Amygdala (tissue), 56 donors: ENCODE measurements around the gene RABEP2.
"Not testable (repeated sequence)": the region's sequence is repeated elsewhere in the genome, so short reads cannot be mapped to it uniquely, and the experiment has no call there.

ENCODE experiments used
- DNase-seq, 56 donors: peaks; one replicate each; lab custom pipeline; 2025; lab: John Stamatoyannopoulos, UW

RABEP2 gene

DNA sequence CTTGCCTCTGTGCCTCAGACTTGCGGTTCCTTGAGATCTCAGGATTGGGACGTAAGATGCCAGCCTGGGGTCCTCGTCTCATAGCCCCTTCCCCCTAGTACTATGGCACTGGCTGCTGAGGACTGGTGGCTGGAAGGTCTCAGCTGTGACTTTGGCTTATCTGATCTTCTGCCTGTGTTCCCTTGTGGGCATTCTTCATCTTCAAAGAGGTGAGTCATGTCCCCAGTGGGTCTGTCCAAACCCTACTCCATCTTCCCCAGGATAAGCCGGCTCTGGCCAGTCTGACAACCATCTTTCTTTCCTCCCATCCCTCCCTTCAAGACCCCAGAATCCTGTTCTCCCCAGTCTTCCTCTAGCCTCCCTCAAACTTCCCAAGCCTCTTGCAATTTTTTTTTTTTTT, 10.3 kb upstream of the RABEP2 start:
- DNase-seq = no peak

DNA sequence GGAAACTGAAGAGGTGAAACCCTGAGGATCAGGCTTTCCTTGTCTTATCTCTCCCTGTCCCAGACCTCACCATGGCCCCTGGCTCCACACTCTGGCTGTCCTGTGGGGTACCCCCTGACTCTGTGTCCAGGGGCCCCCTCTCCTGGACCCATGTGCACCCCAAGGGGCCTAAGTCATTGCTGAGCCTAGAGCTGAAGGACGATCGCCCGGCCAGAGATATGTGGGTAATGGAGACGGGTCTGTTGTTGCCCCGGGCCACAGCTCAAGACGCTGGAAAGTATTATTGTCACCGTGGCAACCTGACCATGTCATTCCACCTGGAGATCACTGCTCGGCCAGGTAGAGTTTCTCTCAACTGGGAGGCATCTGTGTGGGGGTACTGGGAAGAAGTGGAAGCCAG, 8.1 kb upstream of the RABEP2 start:
- no peak for DNase-seq

DNA sequence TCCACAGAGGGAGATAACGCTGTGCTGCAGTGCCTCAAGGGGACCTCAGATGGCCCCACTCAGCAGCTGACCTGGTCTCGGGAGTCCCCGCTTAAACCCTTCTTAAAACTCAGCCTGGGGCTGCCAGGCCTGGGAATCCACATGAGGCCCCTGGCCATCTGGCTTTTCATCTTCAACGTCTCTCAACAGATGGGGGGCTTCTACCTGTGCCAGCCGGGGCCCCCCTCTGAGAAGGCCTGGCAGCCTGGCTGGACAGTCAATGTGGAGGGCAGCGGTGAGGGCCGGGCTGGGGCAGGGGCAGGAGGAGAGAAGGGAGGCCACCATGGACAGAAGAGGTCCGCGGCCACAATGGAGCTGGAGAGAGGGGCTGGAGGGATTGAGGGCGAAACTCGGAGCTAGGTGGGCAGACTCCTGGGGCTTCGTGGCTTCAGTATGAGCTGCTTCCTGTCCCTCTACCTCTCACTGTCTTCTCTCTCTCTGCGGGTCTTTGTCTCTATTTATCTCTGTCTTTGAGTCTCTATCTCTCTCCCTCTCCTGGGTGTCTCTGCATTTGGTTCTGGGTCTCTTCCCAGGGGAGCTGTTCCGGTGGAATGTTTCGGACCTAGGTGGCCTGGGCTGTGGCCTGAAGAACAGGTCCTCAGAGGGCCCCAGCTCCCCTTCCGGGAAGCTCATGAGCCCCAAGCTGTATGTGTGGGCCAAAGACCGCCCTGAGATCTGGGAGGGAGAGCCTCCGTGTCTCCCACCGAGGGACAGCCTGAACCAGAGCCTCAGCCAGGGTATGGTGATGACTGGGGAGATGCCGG, 7.5 kb upstream of the RABEP2 start:
- no peak for DNase-seq

DNA sequence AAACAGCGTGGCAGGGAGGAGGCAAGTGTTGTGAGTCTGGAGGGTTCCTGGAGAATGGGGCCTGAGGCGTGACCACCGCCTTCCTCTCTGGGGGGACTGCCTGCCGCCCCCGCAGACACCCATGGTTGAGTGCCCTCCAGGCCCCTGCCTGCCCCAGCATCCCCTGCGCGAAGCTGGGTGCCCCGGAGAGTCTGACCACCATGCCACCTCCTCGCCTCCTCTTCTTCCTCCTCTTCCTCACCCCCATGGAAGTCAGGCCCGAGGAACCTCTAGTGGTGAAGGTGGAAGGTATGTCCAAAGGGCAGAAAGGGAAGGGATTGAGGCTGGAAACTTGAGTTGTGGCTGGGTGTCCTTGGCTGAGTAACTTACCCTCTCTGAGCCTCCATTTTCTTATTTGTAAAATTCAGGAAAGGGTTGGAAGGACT, 6.8 kb upstream of the RABEP2 start, which contains the start of gene CD19:
TSS of gene CD19 (plus strand) at position 171 of the 425 bp plus-strand sequence. CDS start at position 201, 30 bp downstream.
- DNase-seq = no peak

DNA sequence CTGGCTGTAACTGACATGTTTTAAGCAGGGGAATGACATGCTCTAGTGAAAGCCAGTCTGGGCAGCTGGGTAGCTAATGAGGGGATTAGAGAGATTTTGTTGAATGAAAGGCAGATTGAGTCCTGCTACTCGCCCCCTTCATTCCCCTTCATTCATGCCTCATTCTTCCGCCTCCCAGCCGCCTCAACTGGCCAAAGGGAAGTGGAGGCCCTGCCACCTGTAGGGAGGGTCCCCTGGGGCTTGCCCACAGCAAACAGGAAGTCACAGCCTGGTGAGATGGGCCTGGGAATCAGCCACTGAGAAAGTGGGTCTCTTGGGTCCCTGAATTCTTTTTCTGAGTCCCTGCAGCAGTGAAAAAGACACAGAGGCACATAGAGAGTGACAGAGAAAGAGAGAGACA, 5.6 kb upstream of the RABEP2 start:
- DNase-seq = no peak

DNA sequence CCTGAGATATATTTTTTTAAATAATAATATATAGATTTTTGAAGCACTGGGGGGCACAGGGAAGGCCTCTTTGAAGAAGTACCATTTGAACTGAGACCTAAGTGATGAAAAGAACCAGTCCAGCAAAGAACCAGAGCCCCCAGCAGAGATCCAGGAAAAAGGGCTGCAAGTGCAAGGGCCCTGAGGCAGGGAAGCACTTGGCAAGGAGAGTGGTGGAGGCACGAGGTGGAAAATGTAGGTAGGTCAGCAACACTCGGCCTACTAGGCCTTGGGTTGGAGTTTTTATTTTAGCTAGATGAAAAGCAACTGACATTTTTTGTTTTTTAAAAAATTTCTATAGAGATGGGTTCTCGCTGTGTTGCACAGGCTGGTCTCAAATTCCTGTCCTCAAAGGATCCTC, 5.2 kb upstream of the RABEP2 start:
- DNase-seq = no peak

DNA sequence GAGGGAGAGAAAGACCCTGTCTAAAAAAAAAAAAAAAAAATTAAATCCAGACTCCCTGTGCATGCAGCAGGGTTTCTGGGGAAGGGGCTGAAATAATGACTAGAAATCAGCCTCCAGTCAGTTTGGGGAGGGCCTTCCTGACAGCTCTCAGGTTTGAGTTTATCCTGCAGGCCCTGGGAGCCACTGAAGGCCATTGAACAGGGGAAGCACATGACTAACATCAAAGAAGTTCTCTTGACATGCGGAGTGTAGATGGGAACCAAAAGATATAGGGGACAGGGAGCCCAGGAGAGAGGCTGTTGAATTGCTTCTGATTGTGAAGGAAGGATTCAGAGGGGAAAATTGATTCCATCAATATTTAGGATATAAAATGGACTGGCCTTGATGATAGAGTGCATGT, 2.8 kb upstream of the RABEP2 start:
- no peak for DNase-seq

DNA sequence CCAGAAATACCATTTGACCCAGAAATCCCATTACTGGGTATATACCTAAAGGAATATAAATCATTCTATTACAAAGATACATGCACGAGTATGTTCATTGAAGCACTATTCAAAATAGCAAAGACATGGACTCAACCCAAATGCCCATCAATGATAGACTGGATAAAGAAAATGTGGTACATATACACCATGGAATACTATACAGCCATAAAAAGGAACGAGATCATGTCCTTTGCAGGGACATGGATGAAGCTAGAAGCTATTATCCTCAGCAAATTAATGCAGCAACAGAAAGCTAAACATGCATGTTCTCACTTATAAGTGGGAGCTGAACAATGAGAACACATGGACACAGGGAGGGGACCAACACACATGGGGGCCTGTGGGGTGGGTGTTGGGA, 1.2 kb upstream of the RABEP2 start:
- DNase-seq = not testable (repeated sequence)

DNA sequence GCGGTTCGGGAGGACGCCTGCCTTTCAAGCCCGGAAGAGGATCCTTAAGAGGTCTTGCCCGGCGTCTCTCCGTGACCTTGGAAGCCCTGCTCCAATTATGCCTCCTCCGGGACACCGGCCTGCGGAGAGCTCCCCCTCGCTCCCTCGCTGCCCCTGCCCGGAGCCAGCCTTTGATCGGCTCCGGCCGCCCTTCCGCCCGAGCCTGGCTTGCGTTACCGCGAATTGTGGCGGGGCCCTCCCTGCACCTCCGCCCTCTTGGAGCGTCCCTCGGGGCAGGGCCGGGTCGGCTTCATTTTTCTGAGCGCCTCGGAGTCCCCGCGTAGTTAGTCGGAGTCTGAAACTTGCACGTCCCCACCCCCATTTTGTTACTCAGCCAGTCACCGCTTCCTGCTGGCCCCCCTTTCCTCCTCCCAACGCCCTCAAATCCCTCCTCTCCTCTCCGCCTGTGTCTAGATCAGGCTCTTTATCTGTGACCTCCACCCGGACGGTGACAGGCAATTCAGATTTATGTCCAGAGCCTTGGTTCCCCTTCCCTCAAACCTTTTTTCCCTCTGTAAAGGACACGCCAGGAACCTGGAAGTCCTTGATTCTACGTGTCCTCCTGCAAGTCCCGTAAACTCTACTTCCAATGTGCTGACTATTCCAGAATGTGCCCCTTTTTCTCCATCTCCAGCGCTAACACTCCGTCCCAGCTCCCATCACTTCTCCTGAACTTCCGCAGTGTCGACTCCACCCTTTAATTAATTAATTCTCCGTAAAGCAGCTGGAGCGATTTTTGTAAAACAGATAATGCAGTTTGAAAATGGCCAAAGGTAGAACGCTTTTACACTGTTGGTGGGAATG, 569 bp upstream of the RABEP2 start:
- DNase-seq = peak in 31 of 56 donors; percentile 30 to 76 (median 57)

DNA sequence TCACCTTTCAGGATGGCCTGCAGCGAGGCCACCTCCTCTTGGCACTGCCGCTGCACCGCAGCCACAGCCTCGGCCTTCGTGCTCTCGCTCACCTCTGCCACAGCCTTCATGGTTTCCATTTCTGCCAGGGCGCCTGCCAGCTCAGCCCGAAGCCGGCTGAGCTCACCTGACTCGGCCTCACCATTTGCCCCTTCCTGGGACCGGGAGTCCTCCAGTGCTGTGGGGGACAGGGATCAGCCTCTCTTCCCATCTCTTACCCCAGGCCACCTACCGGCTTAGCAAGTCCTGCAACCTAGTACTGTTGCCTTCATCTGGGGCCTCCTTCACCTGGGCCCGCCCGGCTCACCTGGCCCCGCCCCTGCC, 658 bp downstream of the RABEP2 start:
- no peak for DNase-seq

DNA sequence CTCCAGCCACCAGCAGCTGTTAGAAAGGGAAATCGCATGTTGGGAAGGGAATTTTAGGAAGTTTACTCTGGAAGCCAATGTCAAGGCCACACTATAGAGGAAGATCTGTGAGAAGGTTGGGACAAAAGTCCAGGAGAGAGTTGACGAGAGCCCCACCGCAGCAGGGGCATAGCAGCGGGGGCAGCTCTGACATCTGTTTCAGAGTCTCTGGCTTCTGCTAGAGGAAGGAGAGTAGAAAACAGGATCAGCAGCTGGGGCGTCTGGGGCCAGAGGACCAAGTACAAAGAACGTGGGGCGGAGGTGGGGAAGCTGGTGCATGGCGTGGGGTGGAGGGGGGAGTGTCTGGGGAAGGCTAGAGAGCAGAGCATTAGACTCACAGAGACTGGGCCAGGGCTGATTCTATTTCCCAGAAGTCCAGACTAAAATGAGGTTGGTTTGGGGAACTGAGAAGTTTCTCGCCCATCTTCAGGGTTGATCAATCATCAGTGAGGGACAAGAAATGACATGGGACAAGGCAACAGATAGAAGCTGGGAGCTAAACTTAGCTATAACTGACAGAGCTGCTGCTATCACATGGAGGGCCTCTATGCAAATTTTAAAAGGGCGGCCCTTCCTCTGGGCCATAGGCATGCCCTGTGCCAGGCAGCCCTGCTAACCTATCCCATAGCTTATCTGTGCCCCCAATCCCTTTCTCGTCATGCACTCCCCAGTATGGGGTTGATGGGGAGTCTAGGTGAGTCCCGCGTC, 1.2 kb downstream of the RABEP2 start:
- DNase-seq = peak in 2 of 56 donors; percentile 1 to 12

DNA sequence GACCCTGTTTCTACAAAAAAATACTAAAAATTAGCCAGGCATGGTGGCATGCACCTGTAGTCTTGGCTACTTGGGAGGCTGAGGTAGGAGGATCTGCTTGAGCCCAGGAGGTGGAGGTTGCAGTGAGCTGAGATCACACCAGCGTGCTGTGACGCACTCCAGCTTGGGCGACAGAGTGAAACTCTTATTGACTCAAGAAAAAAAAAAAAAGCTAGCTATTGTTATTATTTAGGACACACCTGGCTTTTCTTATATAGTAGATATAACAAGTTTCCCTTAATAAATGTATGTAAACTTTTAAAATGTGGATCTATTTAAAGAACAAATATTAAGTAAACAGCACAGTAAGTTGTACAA, 1.8 kb downstream of the RABEP2 start:
- no peak for DNase-seq

DNA sequence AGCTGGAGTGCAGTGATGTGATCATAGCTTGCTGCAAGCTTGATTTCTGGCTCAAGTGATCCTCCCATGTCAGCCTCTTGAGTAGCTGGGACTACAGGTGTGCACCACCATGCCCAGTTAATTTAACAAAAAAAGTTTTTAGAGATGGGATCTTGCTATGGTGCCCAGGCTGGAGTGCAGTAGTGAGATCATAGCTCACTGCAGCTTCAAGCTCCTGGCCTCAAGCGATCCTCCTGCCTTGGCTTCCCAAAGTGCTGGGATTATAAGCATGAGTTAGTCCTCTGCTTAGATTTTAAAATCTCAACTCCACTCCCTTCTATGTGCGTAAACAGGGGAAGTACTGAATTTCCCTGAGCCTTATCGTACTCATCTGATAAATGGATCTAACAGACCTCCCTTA, 6.3 kb downstream of the RABEP2 start:
- DNase-seq = no peak

DNA sequence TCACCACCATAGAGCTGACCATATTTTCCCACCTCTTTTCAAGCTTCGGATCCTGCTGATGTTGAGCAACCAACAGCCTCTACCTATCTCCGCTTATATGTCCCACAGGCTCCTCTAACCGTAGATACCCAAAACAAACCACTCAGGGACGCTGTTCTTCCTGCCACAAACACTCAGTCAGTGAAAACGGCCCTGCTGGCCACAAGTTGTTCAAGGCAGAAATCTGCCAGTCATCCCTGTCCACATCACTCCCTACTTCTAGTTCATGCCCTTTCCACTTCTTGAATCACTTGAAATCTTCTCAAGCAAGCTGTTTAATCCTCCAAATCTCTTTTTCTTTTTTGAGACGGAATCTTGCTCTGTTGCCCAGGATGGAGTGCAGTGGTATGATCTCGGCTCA, 7.9 kb downstream of the RABEP2 start:
- DNase-seq = no peak

DNA sequence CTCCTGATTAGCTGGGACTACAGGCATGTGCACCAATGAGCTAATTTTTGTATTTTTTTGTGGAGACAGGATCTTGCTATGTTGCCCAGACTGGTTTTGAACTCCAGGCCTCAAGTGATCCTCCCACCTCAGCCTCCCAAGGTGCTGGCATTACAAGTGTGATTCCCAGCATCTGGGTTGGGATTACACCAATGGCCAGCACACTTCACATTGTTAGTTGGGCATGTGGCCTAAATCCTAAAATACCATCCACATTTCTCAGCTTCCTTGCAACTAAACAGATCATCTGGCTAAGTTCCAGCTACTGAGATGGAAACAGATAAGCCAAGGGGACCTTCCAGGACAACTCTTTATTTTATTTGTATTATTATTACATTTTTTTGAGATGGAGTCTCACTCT, 9.9 kb downstream of the RABEP2 start:
- no peak for DNase-seq

DNA sequence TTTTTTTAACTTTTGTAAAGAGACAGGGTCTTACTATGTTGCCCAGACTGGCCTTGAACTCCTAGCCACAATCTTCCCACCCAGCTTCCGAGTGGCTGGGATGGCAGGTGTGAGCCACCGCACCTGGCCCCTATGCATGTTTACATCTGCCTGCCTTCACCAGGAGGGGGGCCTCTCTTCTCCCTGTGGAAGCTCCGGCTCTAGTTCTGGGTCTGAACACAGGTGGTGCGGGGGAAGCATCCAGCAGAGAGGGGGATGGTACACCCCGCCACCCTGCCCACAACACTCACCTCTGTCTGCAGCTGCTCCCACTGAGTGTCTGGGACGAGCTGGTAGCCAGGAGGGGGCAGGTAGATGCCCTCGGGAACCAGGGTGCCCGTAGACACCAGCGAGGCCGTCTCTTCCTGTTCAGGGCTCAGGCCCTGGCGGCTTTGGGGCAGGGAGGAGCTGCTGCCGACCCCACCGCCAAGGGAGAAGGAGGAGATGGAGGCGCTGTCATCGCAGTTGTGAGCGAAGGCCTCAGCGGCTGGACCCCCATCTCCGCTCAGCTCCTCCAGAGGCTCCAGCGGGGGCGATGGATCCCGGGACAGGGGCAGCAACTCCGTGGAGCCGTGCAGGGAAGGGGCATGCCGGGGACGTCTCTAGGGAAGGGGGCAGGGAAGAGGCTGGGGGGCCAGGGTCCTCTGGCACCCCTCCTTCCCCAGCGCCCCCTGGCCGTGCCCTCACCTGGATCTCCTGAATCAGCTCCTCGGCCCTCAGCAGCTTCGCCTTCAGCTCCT, 10.9 kb downstream of the RABEP2 start:
- DNase-seq = no peak

DNA sequence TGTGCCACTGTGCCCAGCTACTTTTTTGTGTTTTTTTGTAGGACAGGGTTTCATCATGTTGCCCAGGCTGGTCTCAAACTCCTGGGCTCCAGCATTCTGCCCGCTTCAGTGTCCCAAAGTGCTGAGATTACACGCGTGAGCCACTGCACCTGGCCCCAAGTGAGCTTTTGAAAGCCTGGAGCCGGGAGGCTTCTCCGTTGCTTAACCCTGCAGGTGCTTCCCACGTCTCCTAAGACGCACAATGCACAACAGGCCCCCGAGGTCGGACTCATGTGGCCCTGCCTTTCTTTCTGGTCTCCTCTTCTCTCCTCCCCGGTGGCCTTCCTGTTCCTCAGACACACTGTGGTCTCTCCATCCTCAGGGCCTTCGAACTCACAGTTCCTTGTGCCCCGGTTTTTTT, 12.5 kb downstream of the RABEP2 start:
- no peak for DNase-seq

DNA sequence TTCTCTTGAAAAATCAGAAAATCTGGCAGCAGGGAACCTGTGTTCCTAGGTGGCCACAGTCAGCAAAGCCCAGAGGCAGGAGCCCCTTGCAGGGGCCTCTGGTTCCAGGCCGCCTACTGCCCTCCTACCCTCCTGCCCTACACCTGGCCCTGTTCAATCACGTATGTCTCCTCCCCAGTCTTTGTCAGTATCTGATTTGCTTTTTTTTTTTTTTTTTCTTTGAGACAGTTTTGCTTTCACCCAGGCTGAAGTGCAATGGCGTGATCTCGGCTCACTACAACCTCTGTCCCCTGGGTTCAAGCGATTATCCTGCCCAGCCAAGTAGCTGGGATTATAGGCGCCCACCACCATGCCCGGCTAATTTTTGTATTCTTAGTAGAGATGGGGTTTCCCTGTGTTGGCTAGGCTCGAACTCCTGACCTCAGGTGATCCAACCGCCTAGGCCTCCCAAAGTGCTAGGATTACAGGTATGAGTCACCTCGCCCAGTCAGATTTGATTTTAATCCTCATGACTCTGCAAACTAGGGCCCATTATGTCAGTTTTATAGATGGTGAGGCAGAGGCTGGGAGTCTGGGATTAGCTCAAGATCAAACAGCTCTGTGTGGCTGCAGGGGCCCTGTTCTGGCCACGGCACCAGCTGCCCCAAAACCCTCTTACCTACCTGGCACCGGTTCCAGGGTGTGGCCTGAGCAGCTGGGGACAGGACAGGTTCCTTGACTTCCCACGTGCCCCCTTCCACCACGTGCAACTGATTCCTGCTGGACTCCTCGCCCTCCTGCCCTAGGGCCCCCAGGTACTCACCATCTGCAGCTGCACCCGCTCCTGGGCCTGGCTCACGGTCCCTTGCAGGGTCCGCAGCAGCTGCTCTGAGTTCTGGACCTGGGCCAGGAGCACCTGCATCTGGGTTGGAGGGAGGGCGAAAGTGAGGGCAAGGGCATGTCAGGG, 14.7 kb downstream of the RABEP2 start:
- DNase-seq = no peak

DNA sequence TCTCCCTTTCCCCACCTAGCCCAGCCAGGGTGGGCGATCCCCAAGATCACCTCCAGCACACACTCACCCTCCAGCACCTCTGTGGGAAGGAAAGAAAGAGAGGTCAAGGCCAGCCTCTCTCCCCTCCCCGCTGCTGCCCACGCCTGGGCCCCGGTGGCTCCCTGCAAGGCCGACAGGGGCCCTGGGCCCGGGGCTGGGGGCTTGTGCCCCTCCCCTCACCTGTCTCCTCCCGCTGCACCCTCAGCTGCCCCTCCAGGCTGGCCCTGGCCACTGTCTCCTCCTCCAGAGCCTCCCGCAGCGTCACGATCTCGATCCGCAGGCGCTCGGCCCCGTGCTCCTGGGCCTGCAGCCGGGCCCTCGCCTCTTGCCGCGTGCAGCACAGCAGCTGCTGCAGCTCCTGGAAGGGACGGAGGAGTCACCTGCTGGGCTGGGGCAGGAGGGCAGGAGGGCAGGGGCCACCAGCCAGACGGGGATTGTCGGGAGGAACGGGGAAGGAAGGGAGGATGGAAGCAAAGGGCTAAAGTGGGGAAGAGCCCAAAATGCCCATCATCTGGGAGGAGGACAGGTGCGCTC, 19.2 kb downstream of the RABEP2 start:
- no peak for DNase-seq
